HG02981 (cell line): ENCODE data around the gene KRT36.

Experiments
- ATAC-seq: cut with Tn5 transposase; IDR thresholded peaks from one replicate; pipeline ENCODE4 v1.9.1; 2021; ENCODE audit warnings: mild to moderate bottlenecking, moderate library complexity; ENCODE audit not compliant: unreplicated experiment

KRT36 gene

DNA sequence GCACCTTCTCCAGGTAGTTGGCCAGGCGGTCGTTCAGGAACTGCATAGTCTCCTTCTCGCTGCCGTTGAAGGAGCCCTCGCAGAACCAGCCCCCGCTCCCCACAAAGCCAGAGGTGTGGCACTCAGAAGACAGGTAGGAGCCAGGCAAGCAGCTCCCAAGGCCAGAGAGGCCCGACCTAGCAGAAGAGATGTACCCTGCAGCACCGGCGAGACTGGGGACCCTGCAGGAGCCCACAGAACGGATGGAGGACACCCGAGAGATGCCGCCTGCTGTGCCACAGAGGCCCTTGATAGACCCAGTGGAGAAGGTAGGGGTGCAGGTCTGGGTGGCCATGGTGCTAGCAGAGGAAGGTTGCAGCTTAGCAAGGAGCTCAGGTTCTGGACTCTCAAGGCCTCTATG lies at the start of gene KRT36:
Gene KRT36 (minus strand): TSS at position 380 of the 400 bp plus-strand sequence. CDS start 46 bp downstream, at position 334.
- no peak for ATAC-seq

DNA sequence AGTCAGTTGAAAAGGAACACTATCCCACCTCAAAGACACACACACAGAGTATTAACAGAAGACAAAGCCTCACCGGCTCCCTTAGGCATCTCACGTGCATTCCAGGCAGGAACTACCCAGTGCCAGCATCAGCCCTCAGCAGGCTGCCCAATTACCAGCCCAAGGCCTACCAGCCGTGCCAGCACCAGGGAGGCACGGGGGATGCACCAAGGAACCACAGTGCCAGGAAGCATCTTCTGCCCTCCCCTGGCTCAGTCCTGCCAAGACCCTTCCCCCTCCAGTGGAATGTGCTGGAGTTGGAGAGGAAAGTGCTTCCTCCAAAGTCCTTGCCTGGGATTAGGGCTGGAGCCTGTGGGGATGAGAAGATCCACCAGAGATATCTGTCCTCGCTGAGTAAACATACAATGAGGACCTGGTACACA lies 49.4 kb upstream of the KRT36 start:
- ATAC-seq: no peak

DNA sequence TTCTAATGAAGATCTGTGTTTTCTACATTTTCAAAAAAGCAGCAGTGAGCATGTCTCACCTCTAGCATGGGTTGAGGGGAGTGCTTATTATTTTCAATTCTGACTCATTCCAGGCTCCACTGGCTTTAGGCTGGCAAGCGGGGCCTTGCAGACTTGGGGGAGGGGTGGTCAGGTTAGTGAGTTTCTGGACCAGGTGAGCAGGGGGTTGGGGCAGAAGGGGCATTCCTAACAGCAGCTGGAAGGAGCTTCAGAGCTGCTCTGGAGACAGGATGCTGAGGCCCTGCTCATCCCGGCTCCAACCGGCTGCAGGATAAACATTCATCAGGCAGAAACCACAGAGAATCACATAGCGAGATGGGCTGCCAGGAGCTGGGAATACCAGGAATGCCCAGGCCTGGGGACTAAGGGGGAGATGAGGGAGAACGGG lies 48.9 kb upstream of the KRT36 start:
- ATAC-seq: no peak

DNA sequence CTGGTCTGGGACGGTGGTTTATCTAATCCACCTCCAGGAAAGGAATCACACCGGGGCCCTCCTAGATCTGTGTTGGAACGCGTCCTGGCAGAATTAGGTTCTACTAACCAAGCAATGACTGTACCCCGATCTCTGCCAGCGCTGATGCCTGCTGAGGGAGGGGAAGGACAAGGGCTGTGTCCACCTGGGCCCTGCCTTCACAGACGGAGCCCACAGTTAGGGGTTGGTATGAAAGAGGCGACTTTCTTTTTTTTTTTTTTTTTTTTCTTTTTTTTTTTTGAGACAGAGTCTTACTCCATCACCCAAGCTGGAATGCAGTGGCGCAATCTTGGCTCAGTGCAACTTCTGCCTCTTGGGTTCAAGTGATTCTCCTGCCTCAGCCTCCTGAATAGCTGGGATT lies 48.3 kb upstream of the KRT36 start:
- no peak for ATAC-seq

DNA sequence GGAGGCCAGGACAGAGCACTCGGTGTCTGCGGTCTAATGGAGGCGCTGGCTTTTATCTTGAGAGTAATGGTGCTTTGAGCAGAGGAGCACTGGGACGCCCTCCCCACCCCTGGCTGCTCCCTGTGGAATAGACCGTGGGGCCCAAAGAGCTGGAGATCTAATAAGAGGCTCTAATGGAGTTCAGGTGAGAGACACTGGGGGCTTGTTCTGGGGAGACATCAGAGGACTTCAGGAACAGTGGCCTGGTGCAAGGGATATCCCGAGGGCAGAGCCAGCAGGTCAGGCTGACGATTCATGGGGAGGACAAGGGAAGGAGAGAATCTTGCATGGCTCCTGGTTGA lies 47.9 kb upstream of the KRT36 start:
- ATAC-seq: no peak

DNA sequence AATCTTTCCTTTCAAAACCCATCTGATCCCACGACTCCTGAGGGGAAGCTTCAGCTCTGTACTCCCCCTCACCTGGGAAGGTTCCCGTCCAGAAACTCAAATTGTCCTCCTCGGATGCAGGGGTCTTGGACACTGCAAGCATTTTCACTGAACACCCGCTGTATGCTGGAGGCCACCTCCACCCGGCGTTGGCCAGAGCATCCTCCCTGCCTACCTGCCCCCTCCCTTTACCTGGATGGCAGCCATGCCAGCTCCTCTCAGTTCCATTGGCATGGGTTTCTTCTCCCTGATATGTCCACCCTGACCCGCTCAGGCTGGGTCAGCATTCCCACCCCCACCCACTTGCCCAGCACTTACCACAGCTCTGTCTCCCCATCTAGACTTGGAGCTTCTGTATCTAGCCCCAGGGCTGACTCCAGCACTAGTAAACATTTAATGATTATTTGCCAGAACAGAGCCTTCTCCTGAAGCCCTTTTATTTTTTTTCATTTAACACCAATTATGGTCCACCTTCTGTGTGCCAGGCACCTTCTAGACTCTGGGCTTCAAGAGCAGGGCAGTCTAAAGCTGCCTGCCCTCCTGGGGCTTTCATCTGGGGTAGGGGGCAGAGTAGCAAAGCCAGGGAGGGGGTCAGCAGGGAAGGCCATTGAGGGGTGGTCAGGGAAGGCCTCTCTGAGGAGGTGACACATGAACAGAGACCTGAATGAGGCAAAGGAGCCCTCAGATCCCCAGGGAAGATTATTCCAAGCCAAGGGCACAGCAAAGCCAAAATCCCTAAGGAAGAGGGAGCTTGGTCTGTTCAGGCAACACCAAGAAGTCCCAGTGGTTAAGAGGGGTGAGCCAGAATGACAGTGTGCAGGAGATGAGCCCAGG lies 47.3 kb upstream of the KRT36 start:
- ATAC-seq: no peak

DNA sequence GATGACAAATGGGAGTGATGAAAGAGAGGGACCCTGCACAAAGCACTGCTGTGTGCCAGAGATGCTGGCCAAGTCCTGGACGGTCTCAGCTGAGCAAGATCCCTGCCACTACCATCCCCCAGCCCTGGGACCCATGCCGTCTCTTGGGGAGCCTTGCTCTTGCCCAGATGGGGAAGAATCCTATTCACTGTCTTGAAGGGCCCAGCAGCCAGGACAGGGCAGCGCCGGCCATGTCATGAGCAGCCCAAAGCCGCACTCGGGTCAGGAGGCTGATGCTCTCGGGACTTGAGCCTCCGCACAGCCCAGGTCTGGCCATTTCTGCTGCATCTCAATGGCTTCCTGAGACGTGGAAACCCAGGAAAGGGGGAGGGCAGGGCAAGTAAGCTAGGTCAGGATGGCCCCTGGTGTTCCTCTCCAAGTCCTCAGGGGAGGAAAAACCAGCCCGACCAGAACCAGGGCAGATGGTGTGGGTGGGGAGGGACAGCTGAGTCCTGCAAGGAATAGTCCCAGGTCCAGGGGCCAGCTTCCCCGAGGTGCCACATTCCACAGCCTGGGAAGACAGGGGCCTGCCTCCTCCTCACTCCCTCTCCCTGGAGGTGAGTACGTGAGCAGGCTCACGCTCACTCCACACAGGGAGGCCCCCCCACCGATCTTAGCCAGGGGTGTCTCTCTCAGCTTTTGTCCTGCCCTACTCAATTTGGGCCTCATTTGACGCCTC lies 46.2 kb upstream of the KRT36 start:
- no peak for ATAC-seq

DNA sequence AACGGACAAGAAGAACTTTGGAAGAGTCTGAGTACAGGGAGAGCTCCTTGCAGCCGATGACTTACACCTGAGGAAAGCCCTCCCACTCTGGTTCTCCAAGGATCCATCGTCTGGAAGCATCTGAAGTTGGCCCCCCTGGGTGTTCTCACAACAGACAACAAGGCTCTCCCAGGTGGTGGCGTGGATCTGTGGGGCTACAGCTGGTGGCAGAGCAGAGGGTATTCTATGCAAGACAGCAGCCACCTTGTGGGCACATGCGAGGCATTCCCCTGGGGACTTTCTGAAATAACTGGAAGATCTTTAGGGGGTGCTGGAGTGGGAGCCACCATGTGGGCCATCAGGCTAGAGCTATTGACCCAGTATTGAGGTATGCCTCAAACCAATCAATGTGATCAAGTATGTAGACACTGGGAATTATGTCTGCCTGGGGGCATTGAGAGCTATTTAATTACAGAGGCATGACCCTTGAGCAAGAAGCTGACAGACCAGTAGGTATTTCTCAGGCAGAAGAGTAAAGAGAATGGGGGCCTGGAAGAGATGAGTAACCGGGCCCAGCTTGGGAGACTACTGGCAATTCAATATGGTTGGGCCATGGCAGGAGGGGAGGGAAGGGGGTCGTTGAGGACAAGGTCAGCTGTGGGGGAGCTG lies 45.3 kb upstream of the KRT36 start:
- ATAC-seq: no peak

DNA sequence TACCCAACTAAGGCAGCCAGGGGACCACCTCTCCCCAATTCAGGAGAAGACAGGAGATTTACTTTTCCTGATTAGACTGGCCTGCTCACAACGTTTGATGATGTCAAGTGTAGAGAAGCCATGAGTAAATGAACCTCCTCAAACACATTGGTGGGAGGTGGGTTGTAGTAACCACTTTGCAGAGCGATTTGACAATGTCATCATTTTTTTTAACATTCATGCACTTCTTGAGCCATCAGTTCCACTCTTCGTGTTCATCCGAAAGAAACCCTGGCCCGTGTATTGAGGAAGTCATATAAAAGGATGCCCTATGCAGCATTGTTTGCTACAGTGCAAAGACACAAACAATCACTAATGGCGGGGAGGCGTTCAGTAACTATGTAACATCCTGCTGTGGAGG lies 43.9 kb upstream of the KRT36 start:
- no peak for ATAC-seq

DNA sequence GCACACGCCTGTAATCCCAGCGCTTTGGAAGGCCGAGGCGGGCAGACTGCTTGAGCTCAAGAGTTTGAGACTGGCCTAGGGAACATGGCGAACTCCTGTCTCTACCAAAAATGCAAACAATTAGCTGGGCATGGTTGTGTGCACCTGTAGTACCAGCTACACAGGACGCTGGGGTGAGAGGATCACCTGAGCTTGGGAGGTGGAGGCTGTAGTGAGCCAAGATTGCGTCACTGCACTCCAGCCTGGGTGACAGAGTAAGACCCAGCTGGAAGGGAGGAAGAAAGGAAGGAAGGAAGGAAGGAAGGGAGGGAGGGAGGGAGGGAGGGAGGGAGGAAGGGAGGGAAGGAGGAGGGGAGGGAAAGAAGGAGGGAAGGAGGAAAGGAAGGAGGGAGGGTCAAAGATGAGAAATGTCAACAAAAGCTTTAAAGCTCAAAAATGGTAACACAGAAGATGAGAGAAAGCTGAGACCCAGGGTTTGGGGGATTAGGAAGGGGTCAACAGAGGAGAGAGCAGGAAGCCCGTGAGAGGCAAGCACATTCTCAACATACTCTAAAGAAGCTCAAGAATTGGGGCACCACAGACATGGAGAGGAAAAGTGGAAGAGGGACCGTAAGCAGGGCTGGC lies 43.3 kb upstream of the KRT36 start:
- ATAC-seq: no peak

DNA sequence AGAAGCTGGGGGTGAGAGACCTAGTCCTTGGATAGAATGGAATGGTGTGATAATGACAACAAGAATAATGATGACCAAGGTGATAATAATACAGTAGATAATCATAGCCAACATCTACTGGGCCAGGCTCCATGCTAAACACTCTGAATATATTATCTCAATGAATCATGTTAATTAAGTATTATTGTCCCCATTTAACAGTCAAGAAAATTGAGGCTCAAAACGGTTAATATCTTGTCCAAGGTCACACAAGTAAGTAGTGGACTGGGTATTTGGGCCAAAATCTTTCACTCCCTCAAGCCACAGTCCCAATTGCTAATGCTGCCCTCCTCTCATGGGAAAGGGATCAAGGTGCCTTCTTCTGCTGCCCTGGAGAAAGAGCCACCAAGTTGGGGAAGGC lies 42.3 kb upstream of the KRT36 start:
- ATAC-seq: no peak

DNA sequence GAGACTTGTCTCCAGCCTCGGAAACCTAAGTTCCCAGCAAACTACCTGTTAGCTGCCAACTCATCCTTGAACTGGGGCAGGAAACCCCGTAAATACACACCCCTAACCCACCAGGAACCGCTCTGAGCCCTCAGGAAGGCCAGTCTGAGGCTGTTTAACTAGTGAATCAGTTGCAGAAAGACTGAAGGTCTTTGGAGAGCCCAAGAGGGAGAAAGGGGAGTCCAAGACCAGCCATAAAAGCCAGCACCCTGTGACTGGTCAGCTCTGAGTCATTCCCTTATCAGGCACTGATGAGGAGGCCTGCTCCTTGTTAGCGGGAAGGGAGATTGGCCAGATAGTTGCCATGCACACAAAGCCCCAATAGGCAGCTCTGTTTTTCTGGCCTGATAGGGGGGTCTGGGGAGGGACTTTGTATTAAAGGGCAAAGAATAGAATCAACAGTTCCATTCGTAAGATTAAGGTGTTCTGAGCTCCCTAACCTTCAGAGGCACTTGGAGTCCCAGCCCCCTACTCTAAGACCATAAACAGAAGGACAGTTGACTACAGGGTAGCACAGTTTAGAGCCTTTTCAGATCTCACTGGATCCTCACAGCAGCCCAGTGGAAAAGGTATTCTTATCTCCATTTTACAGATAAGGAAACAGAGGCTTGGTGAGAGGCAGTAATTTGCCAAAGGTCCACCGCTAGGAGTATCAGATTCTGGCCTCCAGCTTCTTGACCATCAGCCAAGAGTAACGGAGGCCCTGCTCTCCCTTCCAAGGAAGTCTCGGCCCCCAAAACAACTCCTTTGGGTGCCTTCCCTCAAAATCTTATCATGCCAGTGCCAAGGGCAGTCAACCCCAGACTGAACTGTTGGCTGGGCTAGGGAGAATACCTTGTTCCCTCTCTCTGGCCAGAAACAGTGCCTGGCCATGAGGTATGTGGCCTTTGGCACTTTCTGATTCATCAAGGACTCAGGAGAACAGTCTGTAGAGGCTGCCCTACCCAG lies 40.6 kb upstream of the KRT36 start:
- ATAC-seq: no peak

DNA sequence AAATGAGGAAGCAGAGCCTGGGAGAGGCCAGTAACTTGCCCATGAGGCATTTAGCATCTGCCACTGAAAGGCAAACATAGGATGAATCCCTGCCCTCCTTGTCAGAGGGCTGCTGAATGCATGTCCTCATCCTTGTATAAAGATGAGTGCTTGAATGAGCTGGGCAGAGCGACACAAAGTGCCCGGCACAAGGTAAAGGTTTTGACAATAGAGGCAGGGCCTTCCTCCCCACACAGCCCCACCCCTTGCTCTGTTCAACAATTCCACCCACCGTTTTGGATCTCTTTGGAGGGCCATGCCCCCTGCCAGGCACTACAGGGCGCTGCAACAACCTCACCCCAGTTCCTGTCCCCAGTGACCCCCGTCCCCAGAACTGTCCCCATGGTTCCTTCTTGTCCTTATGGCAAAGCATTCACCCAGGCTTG lies 39.8 kb upstream of the KRT36 start:
- no peak for ATAC-seq

DNA sequence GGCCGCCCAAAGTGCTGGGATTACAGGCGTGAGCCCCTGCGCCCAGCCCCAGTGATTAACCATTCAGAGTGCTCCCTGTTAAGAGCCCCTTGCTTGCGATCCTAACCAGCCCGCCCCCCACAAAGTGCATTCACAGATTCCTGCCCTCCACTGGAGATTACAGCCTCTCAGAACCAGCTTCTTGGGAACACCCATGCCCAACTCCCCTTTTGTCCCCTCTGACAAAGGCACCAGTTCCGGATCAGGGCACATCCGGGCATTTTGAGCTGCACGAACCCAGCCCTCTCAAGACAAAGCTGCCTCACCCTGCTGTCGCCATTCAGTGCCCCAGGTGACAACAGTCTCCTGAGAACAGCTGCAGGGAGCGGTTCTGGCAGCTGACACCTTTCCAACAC lies 39.2 kb upstream of the KRT36 start:
- no peak for ATAC-seq

DNA sequence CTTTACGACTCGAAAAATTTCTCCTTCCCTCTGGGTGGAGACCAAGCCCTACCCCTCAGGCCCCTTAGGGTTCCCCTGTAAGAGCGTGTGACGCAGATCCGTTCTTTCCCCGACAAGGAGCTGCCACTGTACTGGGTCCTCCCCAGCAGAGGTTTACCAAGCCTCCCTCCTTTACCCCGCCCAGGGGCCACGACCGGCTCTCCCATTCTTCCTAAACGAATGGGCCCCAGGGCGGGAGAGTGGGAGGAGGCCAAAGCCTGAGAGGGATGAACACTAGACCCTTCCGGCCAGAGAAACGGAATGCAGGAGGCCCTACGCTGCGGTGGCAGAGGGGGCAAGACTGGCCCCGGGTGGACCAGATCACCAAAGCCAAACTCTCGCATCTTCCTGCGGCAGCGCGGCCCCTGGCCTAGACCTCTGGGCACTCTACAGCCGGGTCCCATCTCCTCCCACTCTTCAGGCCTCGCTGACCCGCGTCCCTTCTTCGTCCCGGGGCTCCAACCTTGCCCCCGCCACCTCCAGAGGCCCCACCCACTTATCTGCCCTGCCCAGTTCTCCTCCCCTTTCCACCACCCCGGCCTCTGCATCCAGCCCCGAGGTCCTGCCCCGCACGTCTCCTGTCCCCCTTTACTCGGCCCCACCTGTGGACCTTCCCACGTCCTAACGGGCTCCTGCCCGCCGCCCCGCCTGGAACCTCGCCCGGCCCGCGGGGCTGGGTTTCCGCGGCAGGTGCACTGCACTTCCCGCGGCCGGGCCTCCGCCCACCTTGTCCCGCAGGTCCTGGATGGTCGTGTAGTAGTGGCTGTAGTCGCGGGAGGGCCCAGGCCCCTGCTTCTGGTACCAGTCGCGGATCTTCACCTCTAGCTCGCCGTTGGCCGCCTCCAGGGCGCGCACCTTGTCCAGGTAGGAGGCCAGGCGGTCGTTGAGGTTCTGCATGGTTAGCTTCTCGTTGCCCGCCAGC lies 37.6 kb upstream of the KRT36 start:
- no peak for ATAC-seq

DNA sequence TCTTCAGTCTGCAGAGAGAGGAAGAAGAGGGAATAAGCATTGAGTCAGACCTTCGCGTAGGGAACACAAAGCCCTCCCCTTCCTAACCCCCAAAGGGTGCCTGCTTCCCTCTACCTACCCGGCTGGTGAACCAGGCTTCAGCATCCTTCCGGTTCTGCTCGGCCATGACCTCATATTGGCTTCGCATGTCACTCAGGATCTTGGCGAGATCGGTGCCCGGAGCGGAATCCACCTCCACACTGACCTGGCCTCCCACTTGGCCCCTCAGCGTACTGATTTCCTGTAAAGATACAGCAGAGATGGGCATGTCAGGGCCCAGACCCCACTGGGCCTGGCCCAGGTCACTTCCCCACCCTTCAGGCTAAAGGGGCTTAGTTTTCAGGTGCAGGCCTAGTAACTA lies 34.6 kb upstream of the KRT36 start:
- no peak for ATAC-seq

DNA sequence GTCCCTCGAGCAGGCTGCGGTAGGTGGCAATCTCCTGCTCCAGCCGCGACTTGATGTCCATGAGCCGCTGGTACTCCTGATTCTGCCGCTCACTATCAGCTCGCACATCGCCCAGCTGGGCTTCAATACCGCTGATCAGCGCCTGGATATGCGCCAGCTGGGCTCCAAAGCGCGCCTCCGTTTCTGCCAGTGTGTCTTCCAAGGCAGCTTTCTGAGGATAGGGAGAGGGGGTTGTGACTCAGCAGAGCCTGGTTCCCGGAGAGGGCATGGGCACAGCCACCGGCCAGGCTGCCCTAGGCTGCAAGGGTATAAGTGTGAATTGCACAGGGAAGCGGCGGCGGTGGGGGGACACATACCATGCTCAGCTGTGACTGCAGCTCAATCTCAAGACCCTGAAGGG lies 34.1 kb upstream of the KRT36 start:
- no peak for ATAC-seq

DNA sequence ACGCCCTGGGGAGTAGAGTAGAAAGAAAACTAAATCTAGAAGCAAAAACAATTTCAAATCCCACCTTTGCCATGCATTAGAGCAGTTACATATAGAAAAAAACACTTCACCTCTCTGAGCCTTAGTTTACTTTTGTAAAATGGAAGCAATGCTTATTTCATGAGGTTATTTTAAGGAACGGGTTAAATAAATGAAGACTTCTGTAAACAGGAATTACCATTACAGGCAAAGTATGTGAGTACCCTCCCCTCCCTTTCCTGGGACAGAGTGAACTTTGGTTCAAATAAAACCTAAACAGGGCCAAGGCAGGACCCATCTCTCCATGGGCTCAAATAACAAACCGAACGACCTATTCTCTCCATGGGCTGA lies 33.5 kb upstream of the KRT36 start:
- ATAC-seq: no peak
